Peyer's patch (tissue), 4 donors: ENCODE data around the gene KCNA2.

Experiments
- CTCF ChIP-seq, 6 experiments: fragments of 450-650 bp in 4 of 6; fragments of 200-600 bp in 2 of 6; sonication (generic) in 1 of 6; IDR thresholded peaks; one replicate each; pipeline ENCODE4 v1.5.1; 2017 to 2019; ENCODE audit warnings: antibody characterized with exemption in 6 of 6, mild to moderate bottlenecking in 3 of 6, moderate library complexity in 1 of 6
- POLR2A ChIP-seq, 2 donors: fragments of 450-650 bp; IDR thresholded peaks; one replicate each; pipeline ENCODE4 v1.5.1; 2017; ENCODE audit warnings: antibody characterized with exemption in 2 of 2, mild to moderate bottlenecking in 2 of 2, moderate library complexity in 2 of 2

GRCh38 chr1:110606657-110607535 lies 738 bp upstream of the KCNA2 start:
- no peak for TF ChIP-seq CTCF (IDR thresholded peaks at IDR 0.05)
- TF ChIP-seq POLR2A (IDR thresholded peaks at IDR 0.05): no peak
